Vagina (tissue), 2 donors: Measurements from ENCODE around the gene C1orf115.

Source experiments
- POLR2AphosphoS5 ChIP-seq, 2 donors: sonication (generic); formaldehyde crosslinking; IDR thresholded peaks; one replicate each; pipeline ENCODE4 v1.9.0; 2017; ENCODE audit warnings: antibody characterized with exemption in 2 of 2, mild to moderate bottlenecking in 2 of 2, low read depth in 1 of 2; ENCODE audit not compliant: insufficient read depth in 1 of 2
- TF ChIP-seq, protein P1 (sequence below), 3 experiments: fragments of 450-650 bp in 2 of 3; fragments of 200-600 bp in 1 of 3; sonication (generic) in 1 of 3; IDR thresholded peaks; one replicate each; pipeline ENCODE4 v1.5.1; 2017 to 2019; ENCODE audit warnings: antibody characterized with exemption in 3 of 3, mild to moderate bottlenecking in 2 of 3, moderate library complexity in 2 of 3

- TF ChIP-seq, protein P1, sequence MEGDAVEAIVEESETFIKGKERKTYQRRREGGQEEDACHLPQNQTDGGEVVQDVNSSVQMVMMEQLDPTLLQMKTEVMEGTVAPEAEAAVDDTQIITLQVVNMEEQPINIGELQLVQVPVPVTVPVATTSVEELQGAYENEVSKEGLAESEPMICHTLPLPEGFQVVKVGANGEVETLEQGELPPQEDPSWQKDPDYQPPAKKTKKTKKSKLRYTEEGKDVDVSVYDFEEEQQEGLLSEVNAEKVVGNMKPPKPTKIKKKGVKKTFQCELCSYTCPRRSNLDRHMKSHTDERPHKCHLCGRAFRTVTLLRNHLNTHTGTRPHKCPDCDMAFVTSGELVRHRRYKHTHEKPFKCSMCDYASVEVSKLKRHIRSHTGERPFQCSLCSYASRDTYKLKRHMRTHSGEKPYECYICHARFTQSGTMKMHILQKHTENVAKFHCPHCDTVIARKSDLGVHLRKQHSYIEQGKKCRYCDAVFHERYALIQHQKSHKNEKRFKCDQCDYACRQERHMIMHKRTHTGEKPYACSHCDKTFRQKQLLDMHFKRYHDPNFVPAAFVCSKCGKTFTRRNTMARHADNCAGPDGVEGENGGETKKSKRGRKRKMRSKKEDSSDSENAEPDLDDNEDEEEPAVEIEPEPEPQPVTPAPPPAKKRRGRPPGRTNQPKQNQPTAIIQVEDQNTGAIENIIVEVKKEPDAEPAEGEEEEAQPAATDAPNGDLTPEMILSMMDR (IDR thresholded peaks at IDR 0.05) = no peak
- TF ChIP-seq POLR2AphosphoS5 (IDR thresholded peaks at IDR 0.05; ENCODE audit: insufficient read depth in 1 of 2, low read depth in 1 of 2) = no peak
Measured at GRCh38 chr1:220695426-220695825, 5.3 kb downstream of the C1orf115 start.
